ENCODE data around the gene PHAF1.
"Not testable (repeated sequence)": the region's sequence is repeated elsewhere in the genome, so short reads cannot be mapped to it uniquely, and the experiment has no call there.

PHAF1 gene

GRCh38 chr16:67120025-67120424 is 10.3 kb downstream of the PHAF1 start:
- H3K27ac Mint-ChIP-seq = peak overlapping the region; percentile 48
- no peak overlapping the region for H3K4me3 Mint-ChIP-seq
- no peaks in the 10 kb centered on the region for H3K9me3 Mint-ChIP-seq
- TF ChIP-seq CTCF (IDR thresholded peaks at IDR 0.05) = no peak
- no peaks in the 10 kb centered on the region for H3K27me3 Mint-ChIP-seq (ENCODE audit: low read depth, poor library complexity)
- H3K36me3 Mint-ChIP-seq (ENCODE audit: low read depth) = peaks cover 41% of the 10 kb centered on the region
- DNase-seq = no peak
- H3K4me1 Mint-ChIP-seq = peaks cover 2% of the 10 kb centered on the region

GRCh38 chr16:67122799-67123198 is 13.1 kb downstream of the PHAF1 start:
- H3K27ac Mint-ChIP-seq; H3K27me3 Mint-ChIP-seq (ENCODE audit: low read depth, poor library complexity); H3K4me3 Mint-ChIP-seq; H3K4me1 Mint-ChIP-seq; H3K9me3 Mint-ChIP-seq; DNase-seq: not testable (repeated sequence)
- H3K36me3 Mint-ChIP-seq (ENCODE audit: low read depth) = peaks cover 42% of the 10 kb centered on the region

GRCh38 chr16:67128417-67128816 is 18.7 kb downstream of the PHAF1 start:
- no peaks in the 10 kb centered on the region for H3K9me3 Mint-ChIP-seq
- H3K27ac Mint-ChIP-seq = peak overlapping the region; percentile 63
- no peak overlapping the region for H3K4me3 Mint-ChIP-seq
- TF ChIP-seq CTCF (IDR thresholded peaks at IDR 0.05) = no peak
- no peak for DNase-seq
- no peaks in the 10 kb centered on the region for H3K4me1 Mint-ChIP-seq
- H3K27me3 Mint-ChIP-seq (ENCODE audit: low read depth, poor library complexity) = no peaks in the 10 kb centered on the region
- H3K36me3 Mint-ChIP-seq (ENCODE audit: low read depth) = peaks cover 35% of the 10 kb centered on the region

DNA sequence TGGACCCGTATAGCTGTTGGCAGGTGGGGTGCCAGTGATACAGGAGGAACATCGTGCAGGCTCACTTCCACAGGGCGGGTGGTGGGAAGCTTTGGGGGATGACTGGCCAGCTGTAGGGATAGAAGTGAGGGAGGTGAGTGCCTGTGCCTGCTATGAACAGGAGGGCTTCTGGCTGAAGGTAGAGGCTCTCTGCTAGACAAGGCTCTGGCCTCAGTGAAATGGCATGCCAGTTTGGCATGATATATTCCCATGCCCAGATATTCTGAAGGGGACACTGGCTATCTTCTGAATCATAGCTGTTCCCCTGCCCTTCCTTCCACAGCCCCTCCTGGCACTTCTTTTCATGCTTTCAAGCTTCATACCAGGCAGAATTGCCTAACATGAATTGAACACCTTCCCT is 19.1 kb downstream of the PHAF1 start:
- H3K27me3 Mint-ChIP-seq (ENCODE audit: low read depth, poor library complexity) = no peaks in the 10 kb centered on the region
- H3K4me3 Mint-ChIP-seq = no peak overlapping the region
- no peaks in the 10 kb centered on the region for H3K4me1 Mint-ChIP-seq
- peak overlapping the region; percentile 63 for H3K27ac Mint-ChIP-seq
- H3K9me3 Mint-ChIP-seq = no peaks in the 10 kb centered on the region
- no peak for TF ChIP-seq CTCF (IDR thresholded peaks at IDR 0.05)
- peaks cover 32% of the 10 kb centered on the region for H3K36me3 Mint-ChIP-seq (ENCODE audit: low read depth)
- no peak for DNase-seq

GRCh38 chr16:67129422-67129821 is 19.7 kb downstream of the PHAF1 start:
- no peak overlapping the region for H3K4me3 Mint-ChIP-seq
- no peaks in the 10 kb centered on the region for H3K4me1 Mint-ChIP-seq
- H3K27ac Mint-ChIP-seq = no peak overlapping the region
- no peak for TF ChIP-seq CTCF (IDR thresholded peaks at IDR 0.05)
- H3K9me3 Mint-ChIP-seq = no peaks in the 10 kb centered on the region
- peaks cover 33% of the 10 kb centered on the region for H3K36me3 Mint-ChIP-seq (ENCODE audit: low read depth)
- no peaks in the 10 kb centered on the region for H3K27me3 Mint-ChIP-seq (ENCODE audit: low read depth, poor library complexity)
- DNase-seq = no peak

DNA sequence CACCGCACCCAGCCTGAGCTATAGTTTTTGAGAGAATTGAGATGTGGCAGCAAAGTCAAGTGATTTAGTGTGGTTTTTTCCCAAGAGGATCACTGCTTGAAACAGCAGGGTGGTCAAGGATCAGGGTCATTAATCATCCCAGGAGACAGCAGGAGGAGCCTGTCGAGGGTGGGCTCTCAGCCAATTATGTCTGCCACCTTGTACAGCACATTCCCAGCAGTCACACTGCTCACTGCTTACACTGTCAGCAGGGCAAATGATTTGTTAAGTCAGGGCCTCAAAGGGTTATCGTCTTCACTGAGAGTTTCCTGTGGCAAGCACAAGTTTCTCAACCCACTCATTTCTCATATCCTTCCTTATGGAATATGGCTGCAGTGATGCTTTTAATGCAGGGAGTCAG is 27.9 kb downstream of the PHAF1 start:
- no peak overlapping the region for H3K27ac Mint-ChIP-seq
- TF ChIP-seq CTCF (IDR thresholded peaks at IDR 0.05) = no peak

More for the DNA sequence above, 27.9 kb downstream of the PHAF1 start:
- Mint-ChIP-seq H3K4me3 (no peak overlapping the region), H3K27me3 (ENCODE audit: low read depth, poor library complexity) (no peaks in the 10 kb centered on the region), H3K4me1 (peaks cover 6% of the 10 kb centered on the region), H3K36me3 (ENCODE audit: low read depth) (peaks cover 77% of the 10 kb centered on the region), H3K9me3 (no peaks in the 10 kb centered on the region)
- DNase-seq = peak; percentile 42
